ENCODE measurements around the gene CD40LG.

The CD40LG gene

GRCh38 chrX:136666088-136666487 lies 18.1 kb downstream of the CD40LG start:
- Histone ChIP-seq H3K4me1 (ENCODE audit: insufficient read depth, low read length, poor library complexity, severe bottlenecking) (no peaks in the 10 kb centered on the region), H3K27me3 (ENCODE audit: insufficient read depth, low read length, poor library complexity, severe bottlenecking) (no peaks in the 10 kb centered on the region), H3K4me3 (ENCODE audit: low read length, poor library complexity, severe bottlenecking) (no peak overlapping the region), H3K9ac (ENCODE audit: low read depth, low read length, poor library complexity, severe bottlenecking) (no peak overlapping the region), H3K9me3 (ENCODE audit: insufficient read depth, low read depth, low read length) (no peaks in the 10 kb centered on the region), H2AFZ (ENCODE audit: low read length) (no peak overlapping the region), H3K36me3 (ENCODE audit: insufficient read depth, low read length) (peaks cover 44% of the 10 kb centered on the region), H4K20me1 (ENCODE audit: insufficient read depth, low read length, poor library complexity, severe bottlenecking) (no peaks in the 10 kb centered on the region), H3F3A (ENCODE audit: low read depth) (no peaks in the 10 kb centered on the region), H3K9me2 (replicated peaks; ENCODE audit: low read depth, low read length) (no peaks in the 10 kb centered on the region), H3K4me2 (ENCODE audit: low read depth, low read length, poor library complexity, severe bottlenecking) (no peak overlapping the region), H3K79me2 (ENCODE audit: insufficient read depth, low read length) (no peaks in the 10 kb centered on the region)
- TF ChIP-seq EZH2phosphoT487 (IDR thresholded peaks at IDR 0.05; ENCODE audit: borderline replicate concordance), result no peak
- no peak for TF ChIP-seq CTCF (conservative IDR thresholded peaks at IDR 0.05; ENCODE audit: low read length)

- H4K20me1 ChIP-seq (ENCODE audit: insufficient read depth, low read length, poor library complexity, severe bottlenecking), result no peaks in the 10 kb centered on the region
- no peaks in the 10 kb centered on the region for H3K4me1 ChIP-seq (ENCODE audit: insufficient read depth, low read length, poor library complexity, severe bottlenecking)
- no peaks in the 10 kb centered on the region for H3K79me2 ChIP-seq (ENCODE audit: insufficient read depth, low read length)
- no peak for TF ChIP-seq CTCF (conservative IDR thresholded peaks at IDR 0.05; ENCODE audit: low read length)
- H3F3A ChIP-seq (ENCODE audit: low read depth), result no peaks in the 10 kb centered on the region
- H3K9me3 ChIP-seq (ENCODE audit: insufficient read depth, low read depth, low read length), result no peaks in the 10 kb centered on the region
- H3K36me3 ChIP-seq (ENCODE audit: insufficient read depth, low read length), result peaks cover 53% of the 10 kb centered on the region
- H2AFZ ChIP-seq (ENCODE audit: low read length), result no peak overlapping the region
- no peaks in the 10 kb centered on the region for H3K9me2 ChIP-seq (replicated peaks; ENCODE audit: low read depth, low read length)
- no peak overlapping the region for H3K4me3 ChIP-seq (ENCODE audit: low read length, poor library complexity, severe bottlenecking)
- H3K4me2 ChIP-seq (ENCODE audit: low read depth, low read length, poor library complexity, severe bottlenecking), result no peak overlapping the region
- H3K27me3 ChIP-seq (ENCODE audit: insufficient read depth, low read length, poor library complexity, severe bottlenecking), result no peaks in the 10 kb centered on the region
- no peak overlapping the region for H3K9ac ChIP-seq (ENCODE audit: low read depth, low read length, poor library complexity, severe bottlenecking)
These were observed 19.6 kb downstream of the CD40LG start for GRCh38 chrX:136667446-136668168.

GRCh38 chrX:136671006-136671610 lies 23.1 kb downstream of the CD40LG start:
- Histone ChIP-seq H3K27me3 (ENCODE audit: insufficient read depth, low read length, poor library complexity, severe bottlenecking) (no peaks in the 10 kb centered on the region), H4K20me1 (ENCODE audit: insufficient read depth, low read length, poor library complexity, severe bottlenecking) (no peaks in the 10 kb centered on the region), H3K9me2 (replicated peaks; ENCODE audit: low read depth, low read length) (no peaks in the 10 kb centered on the region), H3K9me3 (ENCODE audit: insufficient read depth, low read depth, low read length) (no peaks in the 10 kb centered on the region), H2AFZ (ENCODE audit: low read length) (no peak overlapping the region), H3K36me3 (ENCODE audit: insufficient read depth, low read length) (peaks cover 43% of the 10 kb centered on the region), H3F3A (ENCODE audit: low read depth) (no peaks in the 10 kb centered on the region; the same call in 1 of the 2 replicates), H3K79me2 (ENCODE audit: insufficient read depth, low read length) (no peaks in the 10 kb centered on the region), H3K4me3 (ENCODE audit: low read length, poor library complexity, severe bottlenecking) (no peak overlapping the region), H3K4me1 (ENCODE audit: insufficient read depth, low read length, poor library complexity, severe bottlenecking) (peaks cover 6% of the 10 kb centered on the region), H3K9ac (ENCODE audit: low read depth, low read length, poor library complexity, severe bottlenecking) (no peak overlapping the region), H3K4me2 (ENCODE audit: low read depth, low read length, poor library complexity, severe bottlenecking) (no peak overlapping the region)
- TF ChIP-seq EZH2phosphoT487 (IDR thresholded peaks at IDR 0.05; ENCODE audit: borderline replicate concordance), result no peak
- no peak for TF ChIP-seq CTCF (conservative IDR thresholded peaks at IDR 0.05; ENCODE audit: low read length)
